GM12892 (cell line): ENCODE data around the gene RAB3GAP2.

Source experiments
- POLR2A ChIP-seq: IDR thresholded peaks from 2 replicates; pipeline ENCODE4 v1.6.1; 2011; ENCODE audit warnings: low read depth, low read length, control low read depth
- POLR2AphosphoS5 ChIP-seq: IDR thresholded peaks from 2 replicates; pipeline ENCODE4 v1.6.1; 2011; ENCODE audit warnings: low read depth, low read length, control low read depth
- TAF1 ChIP-seq: IDR thresholded peaks from 2 replicates; pipeline ENCODE4 v1.6.1; 2011; ENCODE audit warnings: low read depth, mild to moderate bottlenecking, control low read depth, low read length, borderline replicate concordance

- TF ChIP-seq POLR2A (no peak), POLR2AphosphoS5 (no peak), TAF1 (no peak)
These were observed 105.4 kb downstream of the RAB3GAP2 start for GRCh38 chr1:220166853-220167252.
